Activated CD8-positive, alpha-beta T cell treated with anti-CD3 and anti-CD28 coated beads for 36 hours (primary cell): ENCODE measurements around the gene B4GALT2. TPM values are rescaled to one million over a fixed set of nuclear protein-coding genes. Genes with fewer than 3 reads are reported as not detected.

Experiments used
- ATAC-seq: fragments of 200-7000 bp; cut with Tn5 transposase; one replicate; pipeline ENCODE4 v1.10.0; 2021; ENCODE audit warnings: mild to moderate bottlenecking, moderate library complexity
- CTCF ChIA-PET: fragments of 350-600 bp; sonication (Branson Sonifier 250); formaldehyde crosslinking; loops from one replicate; lab custom pipeline; 2021; ENCODE audit warnings: antibody characterized with exemption; lab: Charles Lee
- POLR2A ChIA-PET: fragments of 350-600 bp; sonication (Branson Sonifier 250); formaldehyde crosslinking; loops from one replicate; lab custom pipeline; 2021; ENCODE audit warnings: antibody characterized with exemption; lab: Charles Lee
- DNase-seq: peaks from one replicate; pipeline ENCODE4 v3.0.0-alpha.2; 2020
- H3K27ac Mint-ChIP-seq: one replicate; pipeline ENCODE4 v1.8.0; 2021; ENCODE audit warnings: mild to moderate bottlenecking, mixed read lengths
- H3K27me3 Mint-ChIP-seq: one replicate; pipeline ENCODE4 v1.8.0; 2021; ENCODE audit warnings: mixed read lengths
- H3K36me3 Mint-ChIP-seq: one replicate; pipeline ENCODE4 v1.8.0; 2021; ENCODE audit warnings: low read depth, mixed read lengths
- H3K4me1 Mint-ChIP-seq: one replicate; pipeline ENCODE4 v1.8.0; 2021; ENCODE audit warnings: low read depth, mixed read lengths
- H3K4me3 Mint-ChIP-seq: one replicate; pipeline ENCODE4 v1.8.0; 2021; ENCODE audit warnings: mild to moderate bottlenecking, moderate library complexity, mixed read lengths
- H3K9me3 Mint-ChIP-seq: one replicate; pipeline ENCODE4 v1.8.0; 2021; ENCODE audit warnings: mixed read lengths
- intact Hi-C: fragments of 100-400 bp; cut with micrococcal nuclease; formaldehyde crosslinking; loops from one replicate; pipeline ENCODE4 v1.10.0; 2022
- total RNA-seq, 2 experiments: library from RNA; stranded (reverse); gene quantifications; one replicate each; pipeline ENCODE4 v1.2.3, GENCODE V29; 2021
- TF ChIP-seq, protein P1 (sequence below): fragments of 200-600 bp; IDR thresholded peaks from one replicate; pipeline ENCODE4 v1.8.0; 2022; ENCODE audit warnings: antibody characterized with exemption, mild to moderate bottlenecking

The B4GALT2 gene
- total RNA-seq, 2 experiments from 2014 or later = 35.4 to 35.5 TPM

DNA sequence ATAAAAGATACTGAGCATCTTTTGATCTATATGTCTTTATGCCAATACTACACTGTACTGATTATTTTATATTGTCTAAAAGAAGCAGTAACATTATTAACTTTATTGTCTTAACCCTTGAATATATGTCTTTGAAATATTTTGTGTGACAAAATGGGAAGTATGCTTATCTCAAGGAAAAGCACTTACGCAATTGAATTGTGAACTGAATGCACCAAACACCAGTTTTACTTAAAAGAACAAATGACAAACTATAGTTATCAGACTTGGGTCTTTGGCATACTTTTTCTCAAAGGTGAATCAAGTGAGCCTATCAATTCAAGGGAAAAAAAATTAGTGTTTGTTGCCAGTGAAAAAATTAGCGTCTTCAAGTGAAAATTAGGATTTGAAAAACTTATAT lies 61.4 kb downstream of the B4GALT2 start:
- TF ChIP-seq, protein P1, sequence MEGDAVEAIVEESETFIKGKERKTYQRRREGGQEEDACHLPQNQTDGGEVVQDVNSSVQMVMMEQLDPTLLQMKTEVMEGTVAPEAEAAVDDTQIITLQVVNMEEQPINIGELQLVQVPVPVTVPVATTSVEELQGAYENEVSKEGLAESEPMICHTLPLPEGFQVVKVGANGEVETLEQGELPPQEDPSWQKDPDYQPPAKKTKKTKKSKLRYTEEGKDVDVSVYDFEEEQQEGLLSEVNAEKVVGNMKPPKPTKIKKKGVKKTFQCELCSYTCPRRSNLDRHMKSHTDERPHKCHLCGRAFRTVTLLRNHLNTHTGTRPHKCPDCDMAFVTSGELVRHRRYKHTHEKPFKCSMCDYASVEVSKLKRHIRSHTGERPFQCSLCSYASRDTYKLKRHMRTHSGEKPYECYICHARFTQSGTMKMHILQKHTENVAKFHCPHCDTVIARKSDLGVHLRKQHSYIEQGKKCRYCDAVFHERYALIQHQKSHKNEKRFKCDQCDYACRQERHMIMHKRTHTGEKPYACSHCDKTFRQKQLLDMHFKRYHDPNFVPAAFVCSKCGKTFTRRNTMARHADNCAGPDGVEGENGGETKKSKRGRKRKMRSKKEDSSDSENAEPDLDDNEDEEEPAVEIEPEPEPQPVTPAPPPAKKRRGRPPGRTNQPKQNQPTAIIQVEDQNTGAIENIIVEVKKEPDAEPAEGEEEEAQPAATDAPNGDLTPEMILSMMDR = no peak
- ATAC-seq (no peak), DNase-seq (no peak)
- H3K9me3 Mint-ChIP-seq = no peaks in the 10 kb centered on the region
- CTCF ChIA-PET = interaction anchor here (1.2 to 4.5 kb wide), 4 partner anchors 35 to 276 kb away, joined by 3 to 49 read pairs (median 7); no protein-coding TSS in a partner anchor
- intact Hi-C loops = loop anchor here (10.0 kb wide), 1 partner anchor 516 kb away; no protein-coding TSS in a partner anchor
- H3K4me1 Mint-ChIP-seq = peaks cover 4% of the 10 kb centered on the region
- POLR2A ChIA-PET = no interaction called here
- peaks cover 2% of the 10 kb centered on the region for H3K27me3 Mint-ChIP-seq
- H3K27ac Mint-ChIP-seq = no peak overlapping the region
- no peak overlapping the region for H3K4me3 Mint-ChIP-seq
- H3K36me3 Mint-ChIP-seq = no peaks in the 10 kb centered on the region

Other genes with a start within 250 kb of the B4GALT2 start
- under 1 TPM; 0.36 to 0.68 TPM for gene ARTN, start 45.4 kb upstream of the B4GALT2 start, total RNA-seq
- gene IPO13, start 32.3 kb upstream of the B4GALT2 start, total RNA-seq = 10 to 100 TPM; 16.2 to 16.5 TPM
- gene DPH2, start 9.2 kb upstream of the B4GALT2 start, total RNA-seq = 10 to 100 TPM; 29.6 to 34.1 TPM
- gene ATP6V0B, start 4.2 kb upstream of the B4GALT2 start, total RNA-seq = 10 to 100 TPM; 67.6 to 75.5 TPM
- gene CCDC24, start 12.4 kb downstream of the B4GALT2 start, total RNA-seq = 1 to 10 TPM; 1.4 to 1.8 TPM
- 1 to 10 TPM; 6.5 to 7.4 TPM for gene SLC6A9, start 52.3 kb downstream of the B4GALT2 start, total RNA-seq
- gene KLF17, start 139.6 kb downstream of the B4GALT2 start, total RNA-seq = not detected
- not detected for gene KLF18, start 162.4 kb downstream of the B4GALT2 start, total RNA-seq
- gene DMAP1, start 234.3 kb downstream of the B4GALT2 start, total RNA-seq = 10 to 100 TPM; 26.5 to 29.6 TPM